HG03175 (cell line): ENCODE measurements around the gene ANKRD13B.
A peak's percentile ranks its signal among the peaks of the same experiment; 100 is the strongest.

ENCODE experiments used
- ATAC-seq: cut with Tn5 transposase; IDR thresholded peaks from one replicate; pipeline ENCODE4 v1.9.1; 2021; ENCODE audit warnings: mild to moderate bottlenecking, moderate library complexity; ENCODE audit not compliant: unreplicated experiment

The ANKRD13B gene

GRCh38 chr17:29579866-29580771 is 12.8 kb upstream of the ANKRD13B start:
- ATAC-seq, result peak; percentile 83

GRCh38 chr17:29581583-29582253 is 11.2 kb upstream of the ANKRD13B start:
- ATAC-seq, result no peak

- ATAC-seq, result no peak
Observed at GRCh38 chr17:29582254-29582765, 10.6 kb upstream of the ANKRD13B start.

- no peak for ATAC-seq
Observed at GRCh38 chr17:29582772-29583171, 10.2 kb upstream of the ANKRD13B start.

- ATAC-seq, result no peak
Observed at GRCh38 chr17:29583324-29584248, 9.3 kb upstream of the ANKRD13B start.

- ATAC-seq, result no peak
Observed at GRCh38 chr17:29584452-29585079, 8.4 kb upstream of the ANKRD13B start.

- ATAC-seq, result no peak
Observed at GRCh38 chr17:29585080-29585751, 7.7 kb upstream of the ANKRD13B start.

- ATAC-seq, result no peak
Observed at GRCh38 chr17:29586676-29587469, 6.1 kb upstream of the ANKRD13B start.

- ATAC-seq, result no peak
Observed at GRCh38 chr17:29587591-29587990, 5.3 kb upstream of the ANKRD13B start.

- no peak for ATAC-seq
Observed at GRCh38 chr17:29588017-29588561, 4.8 kb upstream of the ANKRD13B start.

- ATAC-seq, result peak; percentile 27
Observed at GRCh38 chr17:29588562-29589411, 4.1 kb upstream of the ANKRD13B start.

GRCh38 chr17:29589524-29590410 is 3.2 kb upstream of the ANKRD13B start, which contains the start of gene GIT1:
Gene GIT1, minus strand, starts transcription at chr17:29589648. Its CDS starts 270 bp downstream, at chr17:29589378.
- peak; percentile 61 for ATAC-seq

- ATAC-seq, result no peak
Observed at GRCh38 chr17:29590411-29591145, 2.4 kb upstream of the ANKRD13B start.

- no peak for ATAC-seq
Observed at GRCh38 chr17:29591146-29591736, 1.7 kb upstream of the ANKRD13B start.

GRCh38 chr17:29591737-29592608 is 959 bp upstream of the ANKRD13B start:
- ATAC-seq, result no peak
